CD4-positive, alpha-beta T cell (primary cell): ENCODE data around the gene TJP1. TPM values are rescaled to one million over a fixed set of nuclear protein-coding genes. Genes with fewer than 3 reads are reported as not detected.

Source experiments
- ATAC-seq: fragments of 200-7000 bp; cut with Tn5 transposase; one replicate; pipeline ENCODE4 v1.10.0; 2022; ENCODE audit warnings: mild to moderate bottlenecking; ENCODE audit not compliant: poor library complexity
- CTCF ChIA-PET: fragments of 350-600 bp; sonication (Branson Sonifier 250); formaldehyde crosslinking; loops from one replicate; lab custom pipeline; 2021; ENCODE audit warnings: antibody characterized with exemption, inconsistent platforms; lab: Charles Lee
- POLR2A ChIA-PET: fragments of 350-600 bp; sonication (Branson Sonifier 250); formaldehyde crosslinking; loops from one replicate; lab custom pipeline; 2021; ENCODE audit warnings: antibody characterized with exemption, inconsistent platforms; lab: Charles Lee
- DNase-seq, 14 experiments: peaks; one replicate each; pipeline ENCODE4 v3.0.0-alpha.2; 2013 to 2020; ENCODE audit warnings: mixed read lengths in 2 of 14
- H3K27ac ChIP-seq, 2 donors: one replicate each; pipeline versions ENCODE4 v1.5.1 to v1.7.0; 2013; ENCODE audit warnings: low read length in 2 of 2, low read depth in 1 of 2, mild to moderate bottlenecking in 1 of 2
- H3K27me3 ChIP-seq, 2 experiments: 1 replicate in 1 of 2; 2 replicates in 1 of 2; pipeline versions ENCODE4 v1.6.1 to v1.7.0; 2013; ENCODE audit warnings: low read length in 2 of 2, control low read depth in 1 of 2, mild to moderate bottlenecking in 1 of 2, moderate library complexity in 1 of 2; ENCODE audit not compliant: insufficient read depth in 2 of 2, control insufficient read depth in 1 of 2
- H3K36me3 ChIP-seq: one replicate; pipeline ENCODE4 v1.6.1; 2013; ENCODE audit warnings: low read length, control low read depth; ENCODE audit not compliant: insufficient read depth
- H3K4me1 ChIP-seq: one replicate; pipeline ENCODE4 v1.6.1; 2013; ENCODE audit warnings: low read length, control low read depth; ENCODE audit not compliant: insufficient read depth
- H3K4me3 ChIP-seq: one replicate; pipeline ENCODE4 v1.5.1; 2013; ENCODE audit warnings: mild to moderate bottlenecking, low read length, moderate library complexity
- H3K9me3 ChIP-seq, 2 experiments: 1 replicate in 1 of 2; 2 replicates in 1 of 2; pipeline versions ENCODE4 v1.6.1 to v1.7.0; 2013; ENCODE audit warnings: low read length in 2 of 2, mild to moderate bottlenecking in 2 of 2, control low read depth in 1 of 2, moderate library complexity in 1 of 2; ENCODE audit not compliant: control insufficient read depth in 1 of 2, insufficient read depth in 1 of 2
- H3K27ac Mint-ChIP-seq: one replicate; pipeline ENCODE4 v1.8.0; 2020; ENCODE audit warnings: mixed read lengths
- H3K27me3 Mint-ChIP-seq: one replicate; pipeline ENCODE4 v1.8.0; 2021; ENCODE audit warnings: mixed read lengths
- H3K36me3 Mint-ChIP-seq: one replicate; pipeline ENCODE4 v1.8.0; 2021; ENCODE audit warnings: low read depth, mixed read lengths
- H3K4me1 Mint-ChIP-seq: one replicate; pipeline ENCODE4 v1.8.0; 2021; ENCODE audit warnings: low read depth, mixed read lengths
- H3K4me3 Mint-ChIP-seq: one replicate; pipeline ENCODE4 v1.8.0; 2020; ENCODE audit warnings: mild to moderate bottlenecking, mixed read lengths
- H3K9me3 Mint-ChIP-seq: one replicate; pipeline ENCODE4 v1.8.0; 2020; ENCODE audit warnings: mixed read lengths
- intact Hi-C, 2 experiments: fragments of 100-400 bp; cut with DNase I in 1 of 2; cut with micrococcal nuclease in 1 of 2; formaldehyde crosslinking; loops; one replicate each; pipeline versions ENCODE4 v1.15.1 to v1.9.0; 2023 to 2025; cut with DNase I, micrococcal nuclease
- total RNA-seq, 174 experiments: library from RNA in 2 of 174; stranded (reverse) in 2 of 174; gene quantifications; one replicate each; pipeline ENCODE4 v1.2.3 and lab custom pipeline; 2021 to 2026
- TF ChIP-seq, protein P1 (sequence below): fragments of 200-600 bp; IDR thresholded peaks from one replicate; pipeline ENCODE4 v1.8.0; 2022; ENCODE audit warnings: antibody characterized with exemption, mild to moderate bottlenecking

TJP1 gene
- total RNA-seq, 2 experiments from 2014 or later: not detected

DNA sequence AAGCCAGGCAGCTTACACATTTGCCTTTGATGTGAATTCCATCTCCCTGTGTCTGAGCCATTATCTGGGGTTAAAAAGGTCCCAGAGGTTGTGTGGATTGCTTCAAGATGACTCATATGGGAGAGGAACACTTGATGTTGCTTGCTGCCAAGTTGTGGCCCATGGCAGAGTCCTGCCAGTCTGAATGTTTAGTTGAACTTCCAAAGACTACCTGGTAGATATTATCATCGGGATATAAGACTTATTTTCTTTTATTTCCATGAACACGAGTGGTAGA, 85.6 kb downstream of the TJP1 start:
- Mint-ChIP-seq H3K27me3 (peaks cover 25% of the 10 kb centered on the region), H3K4me3 (no peak overlapping the region), H3K9me3 (no peaks in the 10 kb centered on the region), H3K4me1 (no peaks in the 10 kb centered on the region), H3K36me3 (no peaks in the 10 kb centered on the region), H3K27ac (no peak overlapping the region)
- H3K27me3 ChIP-seq: no peaks in the 10 kb centered on the region
- POLR2A ChIA-PET: no interaction called here
- no peak overlapping the region for H3K4me3 ChIP-seq
- H3K9me3 ChIP-seq: no peaks in the 10 kb centered on the region
- TF ChIP-seq, protein P1, sequence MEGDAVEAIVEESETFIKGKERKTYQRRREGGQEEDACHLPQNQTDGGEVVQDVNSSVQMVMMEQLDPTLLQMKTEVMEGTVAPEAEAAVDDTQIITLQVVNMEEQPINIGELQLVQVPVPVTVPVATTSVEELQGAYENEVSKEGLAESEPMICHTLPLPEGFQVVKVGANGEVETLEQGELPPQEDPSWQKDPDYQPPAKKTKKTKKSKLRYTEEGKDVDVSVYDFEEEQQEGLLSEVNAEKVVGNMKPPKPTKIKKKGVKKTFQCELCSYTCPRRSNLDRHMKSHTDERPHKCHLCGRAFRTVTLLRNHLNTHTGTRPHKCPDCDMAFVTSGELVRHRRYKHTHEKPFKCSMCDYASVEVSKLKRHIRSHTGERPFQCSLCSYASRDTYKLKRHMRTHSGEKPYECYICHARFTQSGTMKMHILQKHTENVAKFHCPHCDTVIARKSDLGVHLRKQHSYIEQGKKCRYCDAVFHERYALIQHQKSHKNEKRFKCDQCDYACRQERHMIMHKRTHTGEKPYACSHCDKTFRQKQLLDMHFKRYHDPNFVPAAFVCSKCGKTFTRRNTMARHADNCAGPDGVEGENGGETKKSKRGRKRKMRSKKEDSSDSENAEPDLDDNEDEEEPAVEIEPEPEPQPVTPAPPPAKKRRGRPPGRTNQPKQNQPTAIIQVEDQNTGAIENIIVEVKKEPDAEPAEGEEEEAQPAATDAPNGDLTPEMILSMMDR: no peak
- ATAC-seq: no peak
- DNase-seq: no peak
- intact Hi-C loops: no loop called here
- H3K27ac ChIP-seq: no peak overlapping the region
- no peaks in the 10 kb centered on the region for H3K36me3 ChIP-seq
- no peaks in the 10 kb centered on the region for H3K4me1 ChIP-seq
- CTCF ChIA-PET: no interaction called here

DNA sequence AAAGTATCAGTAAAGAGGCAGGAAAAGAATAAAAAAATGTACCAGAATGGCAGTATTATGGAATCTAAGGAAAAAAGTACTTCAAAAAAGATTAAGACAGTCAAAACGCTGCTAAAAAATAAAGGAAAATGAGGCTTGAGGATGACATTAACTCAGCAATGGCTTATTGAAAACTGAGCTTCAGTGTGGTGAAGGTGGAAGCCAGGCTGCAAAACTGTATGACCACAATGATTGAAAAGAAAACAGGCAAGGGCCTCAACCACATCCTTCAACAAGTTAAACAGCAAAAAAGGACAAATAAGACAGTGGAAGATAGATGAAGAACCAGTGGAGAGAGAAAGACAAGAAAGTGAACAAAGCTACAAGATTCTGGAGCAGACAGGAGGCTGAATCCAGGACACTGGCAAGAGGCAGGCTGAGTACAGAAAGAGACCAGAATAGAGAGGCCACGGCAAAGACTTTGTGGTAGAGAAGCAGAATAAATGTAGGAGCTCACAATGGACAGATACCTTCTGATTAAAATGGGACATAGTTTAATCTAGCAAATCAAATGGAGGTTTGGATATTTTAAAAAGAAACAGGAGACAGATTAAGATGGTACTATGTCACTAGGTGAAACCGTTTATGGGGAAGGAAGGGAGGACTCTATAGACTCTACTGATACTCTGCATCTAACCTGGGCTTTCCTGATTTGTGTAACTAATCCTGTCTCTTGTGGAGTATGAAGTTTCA, 86.1 kb downstream of the TJP1 start:
- Histone ChIP-seq H3K27me3 (no peaks in the 10 kb centered on the region), H3K4me1 (no peaks in the 10 kb centered on the region), H3K36me3 (no peaks in the 10 kb centered on the region), H3K4me3 (no peak overlapping the region), H3K27ac (no peak overlapping the region), H3K9me3 (no peaks in the 10 kb centered on the region)
- Mint-ChIP-seq H3K27me3 (peaks cover 24% of the 10 kb centered on the region), H3K36me3 (no peaks in the 10 kb centered on the region), H3K4me3 (no peak overlapping the region), H3K4me1 (no peaks in the 10 kb centered on the region), H3K9me3 (no peaks in the 10 kb centered on the region), H3K27ac (no peak overlapping the region)
- DNase-seq (no peak), ATAC-seq (no peak)
- ChIA-PET CTCF (interaction anchor here (0.7 kb wide), 1 partner anchor 105 kb away, joined by 3 read pairs; no protein-coding TSS in a partner anchor), POLR2A (no interaction called here)
- intact Hi-C loops: no loop called here
- TF ChIP-seq, protein P1: no peak

DNA sequence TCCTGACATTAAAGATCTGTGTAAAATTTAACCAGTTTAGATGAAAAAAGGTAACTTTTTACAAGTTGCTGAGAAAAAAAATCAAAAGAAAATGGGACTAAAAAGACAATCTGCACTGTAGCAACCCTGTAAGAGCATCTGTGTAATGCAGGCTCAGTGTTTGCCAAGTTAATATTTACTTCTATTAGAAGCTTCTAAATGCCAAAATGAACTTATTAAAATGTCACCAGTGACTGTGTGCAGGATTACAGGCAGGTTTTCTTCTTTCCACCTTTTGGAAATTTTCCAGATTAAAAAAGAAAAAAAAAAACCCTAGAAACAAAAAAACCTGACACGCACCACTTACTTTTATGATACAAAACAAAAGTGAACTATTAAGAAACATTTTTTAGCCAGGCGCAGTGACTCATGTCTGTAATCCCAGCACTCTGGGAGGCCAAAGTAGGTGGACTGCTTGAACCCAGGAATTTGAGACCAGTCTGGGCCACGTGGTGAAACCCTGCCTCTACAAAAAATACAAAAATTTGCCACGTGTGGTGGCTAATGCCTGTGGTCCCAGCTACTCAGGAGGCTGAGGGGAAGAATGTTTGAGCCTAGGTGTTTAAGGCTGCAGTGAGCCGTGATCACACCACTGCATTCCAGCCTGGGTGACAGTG, 87.2 kb downstream of the TJP1 start:
- TF ChIP-seq, protein P1: no peak
- intact Hi-C loops: no loop called here
- H3K4me1 Mint-ChIP-seq: no peaks in the 10 kb centered on the region

More for the DNA sequence above, 87.2 kb downstream of the TJP1 start:
- Mint-ChIP-seq H3K27me3 (peaks cover 15% of the 10 kb centered on the region), H3K4me3 (no peak overlapping the region), H3K27ac (no peak overlapping the region), H3K9me3 (no peaks in the 10 kb centered on the region), H3K36me3 (no peaks in the 10 kb centered on the region)
- H3K27me3 ChIP-seq: no peaks in the 10 kb centered on the region
- H3K9me3 ChIP-seq: no peaks in the 10 kb centered on the region
- no peak overlapping the region for H3K27ac ChIP-seq
- ChIA-PET POLR2A (no interaction called here), CTCF (no interaction called here)
- H3K4me1 ChIP-seq: no peaks in the 10 kb centered on the region
- H3K36me3 ChIP-seq: no peaks in the 10 kb centered on the region
- DNase-seq (no peak), ATAC-seq (no peak)
- H3K4me3 ChIP-seq: no peak overlapping the region
